Activated CD8-positive, alpha-beta memory T cell treated with anti-CD3 and anti-CD28 coated beads, Interleukin-2, amount 10 ng/mL, durations not matched to agents 7 days and 5 days (primary cell): ENCODE measurements around the gene FREY1. TPM values are rescaled to one million over a fixed set of nuclear protein-coding genes. Genes with fewer than 3 reads are reported as not detected.
"Not testable (repeated sequence)": the region's sequence is repeated elsewhere in the genome, so short reads cannot be mapped to it uniquely, and the experiment has no call there.

Source experiments
- ATAC-seq: fragments of 150-1000 bp; cut with Tn5 transposase; one replicate; pipeline ENCODE4 v1.10.0; 2021; ENCODE audit warnings: moderate library complexity
- CTCF ChIA-PET: fragments of 350-600 bp; sonication (Branson Sonifier 250); formaldehyde crosslinking; loops from one replicate; lab custom pipeline; 2021; ENCODE audit warnings: antibody characterized with exemption; lab: Charles Lee
- DNase-seq: peaks from one replicate; pipeline ENCODE4 v3.0.0-alpha.2; 2020
- H3K27ac Mint-ChIP-seq: one replicate; pipeline ENCODE4 v1.8.0; 2021; ENCODE audit warnings: mild to moderate bottlenecking, mixed read lengths
- H3K27me3 Mint-ChIP-seq: one replicate; pipeline ENCODE4 v1.8.0; 2021; ENCODE audit warnings: mixed read lengths
- H3K36me3 Mint-ChIP-seq: one replicate; pipeline ENCODE4 v1.8.0; 2021; ENCODE audit warnings: mild to moderate bottlenecking, mixed read lengths
- H3K4me1 Mint-ChIP-seq: one replicate; pipeline ENCODE4 v1.8.0; 2021; ENCODE audit warnings: mixed read lengths
- H3K4me3 Mint-ChIP-seq: one replicate; pipeline ENCODE4 v1.8.0; 2021; ENCODE audit warnings: mild to moderate bottlenecking, moderate library complexity, mixed read lengths
- H3K9me3 Mint-ChIP-seq: one replicate; pipeline ENCODE4 v1.8.0; 2022; ENCODE audit warnings: low read depth, mixed read lengths
- total RNA-seq, 2 experiments: library from RNA; stranded (reverse); gene quantifications; one replicate each; pipeline ENCODE4 v1.2.3, GENCODE V29; 2021

FREY1 gene
- total RNA-seq, 2 experiments from 2014 or later, result 0.93 to 1.5 TPM

DNA sequence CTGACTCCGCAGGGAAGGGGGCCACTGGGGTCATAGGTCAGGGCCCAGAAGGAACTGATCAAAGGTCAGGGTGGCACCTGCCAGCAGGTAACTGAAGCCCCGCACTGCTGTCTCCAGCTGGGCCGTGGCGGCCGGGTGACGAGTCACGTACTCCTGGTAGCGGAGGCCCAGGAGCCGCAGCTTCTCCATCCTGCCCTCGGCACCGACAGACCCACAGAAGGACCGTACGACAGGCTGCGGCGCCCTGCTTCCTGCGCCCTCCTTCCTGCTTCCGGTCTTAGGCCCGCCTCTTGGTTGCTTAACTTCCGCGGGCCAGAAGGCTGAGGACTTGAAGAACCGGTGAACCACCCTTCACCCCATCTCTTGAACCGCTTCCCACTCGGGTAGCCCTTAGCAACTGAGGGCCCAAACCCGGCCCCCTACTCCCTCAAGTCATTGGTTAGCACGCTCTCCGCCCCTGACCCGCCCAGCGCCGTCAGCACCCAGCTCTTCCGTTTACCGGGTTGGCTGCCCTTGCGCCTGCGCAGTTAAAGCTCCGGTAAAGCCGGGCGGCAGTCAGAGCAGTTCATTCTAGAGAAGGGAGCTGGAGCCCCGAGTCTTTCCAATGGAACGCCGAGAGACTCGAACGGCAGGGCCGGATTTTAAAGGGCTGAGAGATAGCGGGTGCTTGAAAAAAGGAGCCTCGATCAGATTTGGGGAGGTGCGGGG is 10.7 kb upstream of the FREY1 start, which contains the start of gene PEX16:
PEX16 (minus strand) TSS at position 255 of the 708 bp plus-strand sequence; CDS start at position 189, 66 bp downstream.
- H3K27ac Mint-ChIP-seq, result peak within 1 kb of the TSS; percentile 94
- H3K9me3 Mint-ChIP-seq, result no peaks in the 10 kb centered on the region
- peaks cover 6% of the 10 kb centered on the region for H3K27me3 Mint-ChIP-seq
- peak; percentile 98 for DNase-seq
- peaks cover 8% of the 10 kb centered on the region for H3K36me3 Mint-ChIP-seq
- H3K4me3 Mint-ChIP-seq, result peak within 1 kb of the TSS; percentile 92
- CTCF ChIA-PET, result interaction anchor here (0.9 to 1.7 kb wide), 8 partner anchors 10 to 390 kb away, joined by 3 to 11 read pairs (median 3); no protein-coding TSS in a partner anchor
- ATAC-seq, result peak; percentile 91
- H3K4me1 Mint-ChIP-seq, result peaks cover 39% of the 10 kb centered on the region

DNA sequence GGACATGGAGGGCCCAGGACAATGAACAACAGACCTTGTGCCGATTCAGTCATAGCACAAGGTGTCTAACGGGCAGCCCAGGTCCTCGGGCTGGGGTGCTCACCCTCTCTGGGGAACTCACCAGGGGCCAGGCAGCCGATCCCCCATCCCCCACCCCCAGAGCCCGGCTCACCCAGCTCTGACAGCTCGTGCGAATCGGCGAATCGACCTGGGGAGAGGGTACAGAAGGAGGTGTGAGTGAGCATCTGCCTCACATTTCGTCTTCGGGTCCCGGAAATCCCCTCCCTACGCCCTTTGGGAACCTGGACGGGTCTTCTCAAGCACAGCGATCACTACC is 10.2 kb upstream of the FREY1 start:
- Mint-ChIP-seq H3K9me3 (no peaks in the 10 kb centered on the region), H3K36me3 (peaks cover 8% of the 10 kb centered on the region), H3K27ac (peak overlapping the region; percentile 94), H3K27me3 (peaks cover 6% of the 10 kb centered on the region), H3K4me1 (peaks cover 39% of the 10 kb centered on the region), H3K4me3 (peak overlapping the region; percentile 92)
- CTCF ChIA-PET, result interaction anchor here (1.0 to 1.7 kb wide), 3 partner anchors 12 to 89 kb away, joined by 3 to 11 read pairs (median 11); no protein-coding TSS in a partner anchor
- no peak for ATAC-seq
- no peak for DNase-seq

DNA sequence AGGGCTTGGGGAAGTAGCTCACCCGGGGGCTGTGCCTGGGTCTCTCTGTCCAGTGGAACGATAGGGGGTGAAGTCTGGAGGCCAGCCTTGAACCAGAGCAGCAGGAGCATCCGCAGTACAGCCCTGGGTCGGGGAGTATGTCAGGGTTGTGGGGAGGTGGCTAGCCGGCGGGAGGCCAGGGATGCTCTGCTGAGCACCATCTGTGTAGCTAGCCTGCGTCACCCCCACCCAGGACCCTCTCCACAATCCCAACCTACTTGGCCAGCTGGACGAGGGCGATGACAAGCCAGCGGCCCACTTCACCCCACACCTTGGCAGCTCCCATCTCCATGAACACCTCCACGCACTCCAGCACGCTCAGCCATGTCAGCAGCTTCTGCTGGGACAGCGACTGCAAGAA is 8.4 kb upstream of the FREY1 start:
- H3K4me1 Mint-ChIP-seq, result peaks cover 39% of the 10 kb centered on the region
- ATAC-seq, result no peak
- H3K9me3 Mint-ChIP-seq, result no peaks in the 10 kb centered on the region
- H3K27me3 Mint-ChIP-seq, result no peaks in the 10 kb centered on the region
- DNase-seq, result no peak
- no peak overlapping the region for H3K4me3 Mint-ChIP-seq
- CTCF ChIA-PET, result no interaction called here
- H3K27ac Mint-ChIP-seq, result no peak overlapping the region
- peaks cover 13% of the 10 kb centered on the region for H3K36me3 Mint-ChIP-seq

DNA sequence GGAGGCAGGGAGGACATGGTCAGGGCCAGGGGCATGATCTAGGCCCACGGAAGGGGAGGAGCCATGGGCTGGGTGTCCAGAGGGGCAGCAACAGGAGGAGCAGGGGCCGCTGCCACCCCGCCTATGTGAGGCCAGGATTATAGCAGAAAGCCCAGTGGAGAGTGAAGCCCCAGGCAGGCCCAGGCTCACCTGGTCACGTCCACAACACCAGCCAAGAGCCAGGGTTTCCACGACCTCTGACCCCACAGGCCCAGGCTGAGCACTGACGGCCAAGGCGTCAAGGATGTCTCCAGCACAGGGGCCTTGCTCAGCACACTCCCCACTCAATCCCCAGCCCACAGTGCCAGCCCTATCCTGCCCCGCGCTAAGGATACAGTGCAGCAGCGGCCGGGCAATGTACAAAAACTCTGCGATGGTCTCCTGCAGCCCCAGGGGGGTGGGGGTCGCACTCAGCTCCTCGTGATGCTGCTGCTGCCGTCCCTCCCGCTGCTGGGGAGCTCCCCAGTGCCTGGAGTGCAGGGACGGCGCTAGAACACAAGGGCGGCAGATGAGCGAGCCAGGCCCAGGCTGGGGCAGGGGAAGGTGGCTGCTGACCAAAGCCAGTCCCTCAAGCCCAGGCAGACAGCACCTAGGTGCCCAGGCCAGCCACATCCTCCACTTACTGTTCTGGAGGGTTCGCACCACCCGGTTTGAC is 7.0 kb upstream of the FREY1 start:
- ATAC-seq (no peak), DNase-seq (no peak)
- CTCF ChIA-PET, result no interaction called here
- H3K4me1 Mint-ChIP-seq, result peaks cover 32% of the 10 kb centered on the region
- peaks cover 13% of the 10 kb centered on the region for H3K36me3 Mint-ChIP-seq
- H3K27me3 Mint-ChIP-seq, result no peaks in the 10 kb centered on the region
- no peak overlapping the region for H3K27ac Mint-ChIP-seq
- no peak overlapping the region for H3K4me3 Mint-ChIP-seq
- H3K9me3 Mint-ChIP-seq, result no peaks in the 10 kb centered on the region

GRCh38 chr11:45913514-45913913 is 6.4 kb upstream of the FREY1 start:
- CTCF ChIA-PET, result interaction anchor here (1.5 kb wide), 1 partner anchor 93 kb away, joined by 3 read pairs; no protein-coding TSS in a partner anchor
- peaks cover 27% of the 10 kb centered on the region for H3K4me1 Mint-ChIP-seq
- no peak for DNase-seq
- no peaks in the 10 kb centered on the region for H3K27me3 Mint-ChIP-seq
- H3K27ac Mint-ChIP-seq, result no peak overlapping the region
- no peak for ATAC-seq
- H3K4me3 Mint-ChIP-seq, result no peak overlapping the region
- H3K36me3 Mint-ChIP-seq, result peaks cover 13% of the 10 kb centered on the region
- H3K9me3 Mint-ChIP-seq, result no peaks in the 10 kb centered on the region

GRCh38 chr11:45910623-45911022 is 3.6 kb upstream of the FREY1 start:
- no peaks in the 10 kb centered on the region for H3K9me3 Mint-ChIP-seq
- CTCF ChIA-PET, result no interaction called here
- H3K27ac Mint-ChIP-seq, result no peak overlapping the region
- no peak for DNase-seq
- no peaks in the 10 kb centered on the region for H3K27me3 Mint-ChIP-seq
- no peak for ATAC-seq
- H3K4me1 Mint-ChIP-seq, result peaks cover 16% of the 10 kb centered on the region
- no peak overlapping the region for H3K4me3 Mint-ChIP-seq
- peaks cover 11% of the 10 kb centered on the region for H3K36me3 Mint-ChIP-seq

- Mint-ChIP-seq H3K27ac (no peak overlapping the region), H3K27me3 (no peaks in the 10 kb centered on the region), H3K9me3 (no peaks in the 10 kb centered on the region), H3K36me3 (peaks cover 10% of the 10 kb centered on the region), H3K4me1 (peaks cover 10% of the 10 kb centered on the region), H3K4me3 (no peak overlapping the region)
- ATAC-seq (no peak), DNase-seq (no peak)
- CTCF ChIA-PET, result no interaction called here
These were observed 2.8 kb upstream of the FREY1 start for GRCh38 chr11:45909594-45910475.

DNA sequence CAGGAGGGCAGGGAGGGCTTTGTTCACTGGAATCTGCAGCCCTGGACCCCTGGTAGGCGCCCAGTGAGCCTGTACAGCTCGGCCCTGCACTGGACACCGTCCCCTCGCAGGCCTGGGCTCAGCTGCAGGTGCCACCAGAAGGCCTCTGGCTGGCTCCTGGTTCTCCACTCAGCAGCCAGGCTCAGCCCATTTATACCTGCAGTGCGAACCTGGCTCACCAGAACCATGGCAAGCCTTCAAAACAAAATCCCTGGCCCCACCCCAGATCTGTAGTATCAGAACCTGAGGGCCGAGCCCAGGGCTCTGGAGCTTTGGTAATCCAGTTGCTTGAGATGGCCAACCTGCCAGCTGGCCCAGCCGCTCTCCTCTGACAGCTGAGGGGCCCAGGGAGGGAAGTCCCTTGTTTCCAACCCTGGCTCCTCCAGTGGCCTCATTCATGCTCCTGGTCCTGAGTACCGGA is 870 bp upstream of the FREY1 start:
- peaks cover 4% of the 10 kb centered on the region for H3K36me3 Mint-ChIP-seq
- peaks cover 2% of the 10 kb centered on the region for H3K4me1 Mint-ChIP-seq

GRCh38 chr11:45906096-45906682 is 882 bp downstream of the FREY1 start:
- H3K27me3 Mint-ChIP-seq, result peaks cover 5% of the 10 kb centered on the region

More for the DNA sequence above, 870 bp upstream of the FREY1 start:
- H3K27me3 Mint-ChIP-seq, result no peaks in the 10 kb centered on the region
- no peaks in the 10 kb centered on the region for H3K9me3 Mint-ChIP-seq
- DNase-seq (no peak), ATAC-seq (no peak)
- CTCF ChIA-PET, result interaction anchor here (0.7 kb wide), 1 partner anchor 57 kb away, joined by 3 read pairs; no protein-coding TSS in a partner anchor
- H3K27ac Mint-ChIP-seq, result no peak overlapping the region
- no peak overlapping the region for H3K4me3 Mint-ChIP-seq

DNA sequence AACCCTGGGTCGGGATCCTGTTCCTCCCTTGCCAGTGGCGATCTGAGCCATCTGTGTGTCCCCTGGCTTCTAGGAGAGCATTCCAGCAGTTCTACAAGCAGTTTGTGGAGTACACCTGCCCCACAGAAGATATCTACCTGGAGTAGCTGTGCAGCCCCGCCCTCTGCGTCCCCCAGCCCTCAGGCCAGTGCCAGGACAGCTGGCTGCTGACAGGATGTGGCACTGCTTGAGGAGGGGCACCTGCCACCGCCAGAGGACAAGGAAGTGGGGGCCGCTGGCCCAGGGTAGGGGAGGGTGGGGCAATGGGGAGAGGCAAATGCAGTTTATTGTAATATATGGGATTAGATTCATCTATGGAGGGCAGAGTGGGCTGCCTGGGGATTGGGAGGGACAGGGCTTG is 1.5 kb downstream of the FREY1 start:
- H3K27ac Mint-ChIP-seq, H3K36me3 Mint-ChIP-seq, CTCF ChIA-PET, ATAC-seq, DNase-seq, H3K4me3 Mint-ChIP-seq, H3K4me1 Mint-ChIP-seq, H3K9me3 Mint-ChIP-seq: not testable (repeated sequence)
- peaks cover 11% of the 10 kb centered on the region for H3K27me3 Mint-ChIP-seq

More at GRCh38 chr11:45906096-45906682, 882 bp downstream of the FREY1 start:
- Mint-ChIP-seq H3K4me1 (peaks cover 2% of the 10 kb centered on the region), H3K4me3 (no peak overlapping the region), H3K36me3 (peaks cover under 1% of the 10 kb centered on the region), H3K27ac (no peak overlapping the region), H3K9me3 (no peaks in the 10 kb centered on the region)
- ATAC-seq (no peak), DNase-seq (no peak)
- CTCF ChIA-PET, result no interaction called here

DNA sequence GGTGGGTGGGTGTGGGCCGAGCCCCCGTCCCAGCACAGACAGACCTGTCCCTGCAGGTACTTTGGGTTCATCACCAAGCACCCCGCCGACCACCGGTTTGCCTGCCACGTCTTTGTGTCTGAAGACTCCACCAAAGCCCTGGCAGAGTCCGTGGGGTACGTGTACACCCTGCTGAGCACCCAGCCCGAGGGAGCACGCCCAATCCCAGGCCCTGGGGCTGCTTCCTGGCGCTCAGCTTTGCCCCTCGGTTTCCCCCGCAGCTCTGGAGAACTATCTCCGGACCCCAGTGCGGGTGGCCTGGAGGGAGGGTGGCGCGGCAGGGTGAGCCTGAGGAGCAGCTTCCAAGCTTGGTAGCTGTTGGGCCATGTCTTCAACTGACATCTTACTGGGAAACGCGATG is 2.0 kb downstream of the FREY1 start:
- CTCF ChIA-PET, result interaction anchor here (0.5 kb wide), 1 partner anchor 241 kb away, joined by 3 read pairs; no protein-coding TSS in a partner anchor
- Mint-ChIP-seq H3K4me3 (no peak overlapping the region), H3K4me1 (peaks cover 5% of the 10 kb centered on the region), H3K27me3 (peaks cover 14% of the 10 kb centered on the region), H3K9me3 (no peaks in the 10 kb centered on the region), H3K27ac (no peak overlapping the region), H3K36me3 (no peaks in the 10 kb centered on the region)
- DNase-seq (no peak), ATAC-seq (no peak)

GRCh38 chr11:45904309-45904915 is 2.7 kb downstream of the FREY1 start:
- DNase-seq (no peak), ATAC-seq (no peak)
- H3K9me3 Mint-ChIP-seq, result no peaks in the 10 kb centered on the region
- no peaks in the 10 kb centered on the region for H3K36me3 Mint-ChIP-seq
- H3K4me1 Mint-ChIP-seq, result peaks cover 5% of the 10 kb centered on the region
- CTCF ChIA-PET, result interaction anchor here (0.5 kb wide), 1 partner anchor 240 kb away, joined by 3 read pairs; no protein-coding TSS in a partner anchor
- H3K4me3 Mint-ChIP-seq, result no peak overlapping the region
- no peak overlapping the region for H3K27ac Mint-ChIP-seq
- H3K27me3 Mint-ChIP-seq, result peaks cover 15% of the 10 kb centered on the region
